Gastrocnemius medialis (tissue), 4 donors: Measurements from ENCODE around the gene SLC12A9. TPM values are rescaled to one million over a fixed set of nuclear protein-coding genes. Genes with fewer than 3 reads are reported as not detected.

Source experiments
- ATAC-seq, 2 donors: fragments of 150-250 bp; one replicate each; pipeline ENCODE4 v1.9.1; 2016
- DNase-seq, 2 donors: peaks; one replicate each; pipeline ENCODE4 v3.0.0-alpha.2; 2019
- H3K27ac ChIP-seq, 4 donors: fragments of 200-600 bp; sonication (generic); 1 replicate in 1 of 4; 2 replicates in 3 of 4; pipeline ENCODE4 v1.5.1; 2016 to 2018; ENCODE audit warnings: mild to moderate bottlenecking in 2 of 4, moderate library complexity in 1 of 4
- H3K27me3 ChIP-seq, 3 donors: fragments of 200-600 bp; sonication (generic) in 2 of 3; 1 replicate in 1 of 3; 2 replicates in 2 of 3; pipeline versions ENCODE4 v1.5.1 to v1.6.0; 2016 to 2019; ENCODE audit warnings: mild to moderate bottlenecking in 1 of 3, moderate library complexity in 1 of 3
- H3K36me3 ChIP-seq, 2 donors: fragments of 200-600 bp; sonication (generic) in 1 of 2; one replicate each; pipeline ENCODE4 v1.5.1; 2017 to 2018
- H3K4me1 ChIP-seq, 2 donors: fragments of 200-600 bp; sonication (generic) in 1 of 2; one replicate each; pipeline ENCODE4 v1.5.1; 2016 to 2017; ENCODE audit warnings: mild to moderate bottlenecking in 2 of 2
- H3K4me3 ChIP-seq, 4 donors: fragments of 200-600 bp; sonication (generic) in 3 of 4; 1 replicate in 1 of 4; 2 replicates in 3 of 4; pipeline ENCODE4 v1.5.1; 2016 to 2019; ENCODE audit warnings: mild to moderate bottlenecking in 2 of 4
- H3K9me3 ChIP-seq, 3 donors: fragments of 200-600 bp; sonication (generic) in 2 of 3; 1 replicate in 1 of 3; 2 replicates in 2 of 3; pipeline ENCODE4 v1.5.1; 2016 to 2019
- POLR2A ChIP-seq, 2 donors: fragments of 450-650 bp; IDR thresholded peaks; one replicate each; pipeline ENCODE4 v1.6.1; 2017; ENCODE audit warnings: antibody characterized with exemption in 2 of 2, mild to moderate bottlenecking in 2 of 2, moderate library complexity in 2 of 2
- in situ Hi-C, 4 donors: fragments of 200-750 bp; cut with MboI; loops; one replicate each; pipeline versions ENCODE4 v1.15.0 to v1.8.0; 2017; ENCODE audit warnings: low sequenced_read_pairs in 4 of 4
- intact Hi-C: fragments of 100-400 bp; cut with DNase I; formaldehyde crosslinking; loops from one replicate; pipeline ENCODE4 v1.15.1; 2023; ENCODE audit warnings: low total_unique reads
- total RNA-seq, 4 donors: library from RNA; depleted of rRNA; stranded (reverse); fragments of >200 nt; gene quantifications; one replicate each; pipeline versions ENCODE4 v1.1.0 to v1.2.3, GENCODE V29; 2016
- TF ChIP-seq, protein P1 (sequence below), 5 experiments: fragments of 450-650 bp in 3 of 5; fragments of 200-600 bp in 2 of 5; sonication (generic) in 2 of 5; IDR thresholded peaks in 4 of 5; conservative IDR thresholded peaks in 1 of 5; 1 replicate in 4 of 5; 2 replicates in 1 of 5; pipeline ENCODE4 v1.5.1; 2016 to 2019; ENCODE audit warnings: antibody characterized with exemption in 5 of 5, mild to moderate bottlenecking in 3 of 5, moderate library complexity in 3 of 5

Gene SLC12A9
- total RNA-seq, 4 donors from 2014 or later: 2.5 to 4.3 (median 3.8) TPM

GRCh38 chr7:100893318-100893895, 40.9 kb downstream of the SLC12A9 start:
- in situ Hi-C loops (loop anchor here in 1 of 4 donors (5.0 kb wide), 1 partner anchor 164 kb away; no protein-coding TSS in a partner anchor), intact Hi-C loops (loop anchor here (10.0 kb wide), 1 partner anchor 351 kb away; the partner anchor contains the start of gene FIS1)
- no peaks in the 10 kb centered on the region for H3K9me3 ChIP-seq
- H3K27me3 ChIP-seq: peaks cover 0 to 6% (median 0%) of the 10 kb centered on the region in 3 donors
- no peak for TF ChIP-seq POLR2A (IDR thresholded peaks at IDR 0.05)
- H3K4me1 ChIP-seq: peaks cover 26 to 56% of the 10 kb centered on the region in 2 donors
- H3K36me3 ChIP-seq: peaks cover 0 to 2% of the 10 kb centered on the region in 2 donors
- no peak for DNase-seq
- peak overlapping the region; percentile 30 to 95 (median 91) for H3K27ac ChIP-seq
- H3K4me3 ChIP-seq: no peak overlapping the region
- no peak for ATAC-seq

- Histone ChIP-seq H3K4me3 (peak overlapping the region; percentile 67 to 90 (median 81)), H3K9me3 (no peaks in the 10 kb centered on the region), H3K36me3 (no peaks in the 10 kb centered on the region), H3K27me3 (peaks cover 0 to 6% (median 0%) of the 10 kb centered on the region in 3 donors), H3K27ac (peak overlapping the region; percentile 82 to 95 (median 91)), H3K4me1 (peaks cover 18 to 49% of the 10 kb centered on the region in 2 donors)
- in situ Hi-C loops: loop anchor here in 1 of 4 donors (5.0 kb wide), 1 partner anchor 163 kb away; no protein-coding TSS in a partner anchor
- intact Hi-C loops: loop anchor here (2.0 to 10.0 kb wide), 2 partner anchors 191 to 351 kb away; partner anchors contain the start of genes FIS1 and TRIM56
- no peak for TF ChIP-seq POLR2A (IDR thresholded peaks at IDR 0.05)
- TF ChIP-seq, protein P1, sequence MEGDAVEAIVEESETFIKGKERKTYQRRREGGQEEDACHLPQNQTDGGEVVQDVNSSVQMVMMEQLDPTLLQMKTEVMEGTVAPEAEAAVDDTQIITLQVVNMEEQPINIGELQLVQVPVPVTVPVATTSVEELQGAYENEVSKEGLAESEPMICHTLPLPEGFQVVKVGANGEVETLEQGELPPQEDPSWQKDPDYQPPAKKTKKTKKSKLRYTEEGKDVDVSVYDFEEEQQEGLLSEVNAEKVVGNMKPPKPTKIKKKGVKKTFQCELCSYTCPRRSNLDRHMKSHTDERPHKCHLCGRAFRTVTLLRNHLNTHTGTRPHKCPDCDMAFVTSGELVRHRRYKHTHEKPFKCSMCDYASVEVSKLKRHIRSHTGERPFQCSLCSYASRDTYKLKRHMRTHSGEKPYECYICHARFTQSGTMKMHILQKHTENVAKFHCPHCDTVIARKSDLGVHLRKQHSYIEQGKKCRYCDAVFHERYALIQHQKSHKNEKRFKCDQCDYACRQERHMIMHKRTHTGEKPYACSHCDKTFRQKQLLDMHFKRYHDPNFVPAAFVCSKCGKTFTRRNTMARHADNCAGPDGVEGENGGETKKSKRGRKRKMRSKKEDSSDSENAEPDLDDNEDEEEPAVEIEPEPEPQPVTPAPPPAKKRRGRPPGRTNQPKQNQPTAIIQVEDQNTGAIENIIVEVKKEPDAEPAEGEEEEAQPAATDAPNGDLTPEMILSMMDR (IDR thresholded peaks at IDR 0.05 in 4 of 5, conservative IDR thresholded peaks at IDR 0.05 in 1 of 5): no peak
- DNase-seq (peak in 1 of 2 donors; percentile 27), ATAC-seq (no peak)
These were observed 41.6 kb downstream of the SLC12A9 start for GRCh38 chr7:100893910-100894721.

GRCh38 chr7:100894860-100895700, 42.6 kb downstream of the SLC12A9 start:
- no peaks in the 10 kb centered on the region for H3K36me3 ChIP-seq
- ATAC-seq (peak; percentile 37 to 38), DNase-seq (peak in 1 of 2 donors; percentile 64)
- TF ChIP-seq, protein P1 (IDR thresholded peaks at IDR 0.05 in 4 of 5, conservative IDR thresholded peaks at IDR 0.05 in 1 of 5): peak; percentile 68 to 91 (median 85)
- TF ChIP-seq POLR2A (IDR thresholded peaks at IDR 0.05): peak; percentile 29 to 37
- peak overlapping the region; percentile 67 to 90 (median 81) for H3K4me3 ChIP-seq
- in situ Hi-C loops (loop anchor here in 2 of 4 donors (5.0 kb wide), 1 partner anchor 162 kb away; no protein-coding TSS in a partner anchor), intact Hi-C loops (loop anchor here (1.0 to 10.0 kb wide), 4 partner anchors 18 to 350 kb away; partner anchors contain the start of genes FIS1, POP7 and TRIM56)
- no peaks in the 10 kb centered on the region for H3K9me3 ChIP-seq
- peaks cover 18 to 46% of the 10 kb centered on the region in 2 donors for H3K4me1 ChIP-seq
- peaks cover 0 to 6% (median 0%) of the 10 kb centered on the region in 3 donors for H3K27me3 ChIP-seq
- H3K27ac ChIP-seq: peak overlapping the region; percentile 82 to 95 (median 91)

DNA sequence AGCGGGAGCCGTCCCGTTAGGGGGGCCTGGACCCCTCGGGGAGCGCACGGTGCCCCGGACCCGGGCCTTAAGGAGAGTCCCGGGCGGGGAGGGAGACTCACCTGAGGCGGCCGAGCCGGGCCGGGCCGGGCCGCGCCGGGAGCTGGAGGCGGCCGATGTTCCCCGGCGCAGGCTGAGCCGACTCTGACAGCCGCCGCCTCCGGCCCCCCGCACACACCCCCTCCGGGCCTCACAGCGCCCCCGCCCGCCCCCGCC, 43.1 kb downstream of the SLC12A9 start, which contains the start of gene ACHE:
Gene ACHE, minus strand, starts transcription at position 188 of the 255 bp plus-strand sequence. CDS start 1,656 bp downstream, outside the sequence.
- ATAC-seq (peak; percentile 15 to 16), DNase-seq (no peak)
- intact Hi-C loops (loop anchor here (1.0 to 10.0 kb wide), 4 partner anchors 18 to 349 kb away; partner anchors contain the start of genes FIS1, POP7 and TRIM56), in situ Hi-C loops (loop anchor here in 1 of 4 donors (5.0 kb wide), 1 partner anchor 162 kb away; no protein-coding TSS in a partner anchor)
- TF ChIP-seq, protein P1 (IDR thresholded peaks at IDR 0.05 in 4 of 5, conservative IDR thresholded peaks at IDR 0.05 in 1 of 5): no peak
- TF ChIP-seq POLR2A (IDR thresholded peaks at IDR 0.05): peak; percentile 18 to 31
- peaks cover 0 to 6% (median 0%) of the 10 kb centered on the region in 3 donors for H3K27me3 ChIP-seq
- H3K36me3 ChIP-seq: no peaks in the 10 kb centered on the region
- H3K4me3 ChIP-seq: peak within 1 kb of the TSS; percentile 67 to 90 (median 81)
- peaks cover 18 to 41% of the 10 kb centered on the region in 2 donors for H3K4me1 ChIP-seq
- H3K9me3 ChIP-seq: no peaks in the 10 kb centered on the region
- peak within 1 kb of the TSS; percentile 82 to 95 (median 91) for H3K27ac ChIP-seq
